ENCODE results near the gene CPNE5.

GRCh38 chr6:36769676-36770499, 69.4 kb downstream of the CPNE5 start:
- TF ChIP-seq CTCF (IDR thresholded peaks at IDR 0.05 in 8 of 11, conservative IDR thresholded peaks at IDR 0.05 in 3 of 11) (no peak), POLR2A (IDR thresholded peaks at IDR 0.05) (no peak), POLR2AphosphoS5 (IDR thresholded peaks at IDR 0.05) (peak; percentile 43 to 79 (median 70))

Measured in spleen (tissue), 7 donors.